ENCODE results near the gene SPATA12.

GRCh38 chr3:57077630-57078343 lies 17.3 kb downstream of the SPATA12 start:
- TF ChIP-seq CTCF (IDR thresholded peaks at IDR 0.05) (no peak), POLR2A (IDR thresholded peaks at IDR 0.05) (no peak)
